Neural crest cell (in vitro differentiated cells): ENCODE measurements around the gene C1GALT1C1. TPM values are rescaled to one million over a fixed set of nuclear protein-coding genes. Genes with fewer than 3 reads are reported as not detected.

Experiments used
- DNase-seq: peaks from one replicate; pipeline ENCODE4 v3.0.0; 2021; ENCODE audit warnings: low read depth, mixed read lengths, low spot score
- H3K27ac Mint-ChIP-seq: one replicate; pipeline ENCODE4 v1.8.0; 2021; ENCODE audit warnings: mild to moderate bottlenecking, mixed read lengths; ENCODE audit not compliant: unreplicated experiment
- H3K27me3 Mint-ChIP-seq: 2 replicates; pipeline ENCODE4 v1.8.0; 2021; ENCODE audit warnings: low read depth, mild to moderate bottlenecking, mixed read lengths
- H3K36me3 Mint-ChIP-seq: 2 replicates; pipeline ENCODE4 v1.8.0; 2021; ENCODE audit warnings: low read depth, mild to moderate bottlenecking, mixed read lengths
- H3K4me1 Mint-ChIP-seq: 2 replicates; pipeline ENCODE4 v1.8.0; 2021; ENCODE audit warnings: mixed read lengths
- H3K4me3 Mint-ChIP-seq: one replicate; pipeline ENCODE4 v1.8.0; 2021; ENCODE audit warnings: mild to moderate bottlenecking, mixed read lengths
- H3K9me3 Mint-ChIP-seq: 2 replicates; pipeline ENCODE4 v1.8.0; 2021; ENCODE audit warnings: mixed read lengths
- CTCF ChIP-seq: fragments of 200-600 bp; sonication (generic); conservative IDR thresholded peaks from 2 replicates; pipeline ENCODE4 v1.5.0; 2021; ENCODE audit warnings: antibody characterized with exemption, mild to moderate bottlenecking
- long read RNA-seq: library from polyadenylated mRNA; unstranded; transcript quantifications from one replicate; pipeline ENCODE4 v2.0.0, GENCODE V29; 2020
- total RNA-seq: library from RNA; stranded (reverse); gene quantifications from 2 replicates; pipeline ENCODE4 v1.2.1, GENCODE V29; 2021

Gene C1GALT1C1
- 11.9 and 12.3 TPM in 2 replicates for total RNA-seq
- long read RNA-seq, transcript C1GALT1C1-201 (2 exons, 1,613 nt) = major isoform, 48 of 48 reads
- long read RNA-seq, partial matches to known transcripts = 0 of 48 reads
- long read RNA-seq, other reads (novel, unspliced or antisense) = 0 of 48 reads

DNA sequence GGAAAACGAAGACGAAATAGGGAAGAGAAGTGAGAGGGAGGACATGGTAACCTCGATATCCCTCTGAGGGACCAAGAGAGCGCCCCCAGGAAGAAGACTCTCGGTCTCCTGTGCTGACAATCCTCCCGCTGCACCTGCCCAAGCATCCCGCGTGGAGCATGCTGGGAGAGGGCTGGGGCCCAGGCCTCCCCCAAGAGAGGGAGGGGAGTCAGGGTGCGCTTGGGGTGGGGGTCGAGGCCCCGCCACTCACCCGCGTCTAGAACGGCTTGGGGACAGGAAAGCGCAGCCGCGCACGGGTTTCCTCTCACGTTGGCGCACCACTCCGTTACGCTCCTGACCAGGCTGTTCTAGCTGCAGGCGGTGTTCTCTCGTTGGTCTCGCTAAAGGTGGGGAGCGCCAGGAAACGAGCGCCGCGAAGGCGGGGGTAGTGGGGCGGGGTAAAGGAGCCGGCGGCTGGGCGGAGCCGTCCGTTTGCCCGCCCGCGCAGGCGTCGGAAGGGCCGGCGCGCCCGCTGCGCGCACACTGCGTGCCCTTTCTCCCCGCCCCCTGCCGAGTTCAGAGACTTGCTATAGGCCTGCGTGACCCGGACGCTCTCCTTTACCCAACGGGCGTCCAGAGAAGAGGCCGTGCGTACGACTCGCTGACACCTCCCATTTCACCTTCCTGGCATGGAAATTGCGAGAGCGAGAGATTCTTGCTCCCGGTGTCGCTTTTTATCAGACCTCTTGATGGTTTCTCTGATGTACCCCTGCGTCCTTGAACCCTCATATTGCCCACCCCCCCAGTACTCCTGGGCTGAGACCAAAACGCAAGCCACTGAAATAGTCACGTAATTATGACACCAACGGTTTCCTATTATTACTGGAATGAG lies at the start of gene C1GALT1C1:
C1GALT1C1 (minus strand) TSS at position 388 of the 871 bp plus-strand sequence. CDS start 2,888 bp downstream, outside the sequence.
- peaks cover 6% of the 10 kb centered on the region for H3K4me1 Mint-ChIP-seq
- no peak for TF ChIP-seq CTCF
- peak within 1 kb of the TSS; percentile 87 for H3K4me3 Mint-ChIP-seq
- DNase-seq = peak; percentile 73
- peak within 1 kb of the TSS; percentile 96 for H3K27ac Mint-ChIP-seq
- peaks cover 2% of the 10 kb centered on the region for H3K9me3 Mint-ChIP-seq
- no peaks in the 10 kb centered on the region for H3K27me3 Mint-ChIP-seq
- no peaks in the 10 kb centered on the region for H3K36me3 Mint-ChIP-seq

- Mint-ChIP-seq H3K27me3 (no peaks in the 10 kb centered on the region), H3K4me1 (no peaks in the 10 kb centered on the region), H3K27ac (no peak overlapping the region), H3K36me3 (no peaks in the 10 kb centered on the region), H3K4me3 (no peak overlapping the region), H3K9me3 (peaks cover 14% of the 10 kb centered on the region)
- TF ChIP-seq CTCF = no peak
- DNase-seq = no peak
Measured at GRCh38 chrX:120677004-120677652, 47.3 kb upstream of the C1GALT1C1 start.

GRCh38 chrX:120672841-120673530 lies 43.1 kb upstream of the C1GALT1C1 start:
- no peak for TF ChIP-seq CTCF
- Mint-ChIP-seq H3K4me3 (no peak overlapping the region), H3K27me3 (no peaks in the 10 kb centered on the region), H3K27ac (no peak overlapping the region), H3K9me3 (peaks cover 7% of the 10 kb centered on the region), H3K36me3 (no peaks in the 10 kb centered on the region), H3K4me1 (no peaks in the 10 kb centered on the region)
- DNase-seq = no peak

DNA sequence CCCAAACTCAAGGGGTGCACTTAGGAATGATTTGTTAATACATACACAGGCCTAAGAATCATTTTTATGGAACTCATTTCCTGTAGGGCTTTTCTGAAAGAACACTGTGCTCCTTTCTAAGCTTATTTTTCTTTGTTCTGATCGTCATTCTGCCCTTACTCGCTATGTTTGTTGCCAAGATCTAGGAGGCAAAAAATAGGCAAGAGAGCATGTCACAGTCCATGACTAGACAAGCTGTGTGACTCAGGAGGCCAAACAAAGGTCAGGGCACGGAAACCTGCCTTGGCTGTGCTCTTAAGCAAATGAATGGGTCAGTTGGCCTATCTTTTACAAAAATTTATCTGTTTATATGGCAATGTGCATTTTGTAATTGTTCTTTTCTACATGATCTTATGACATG lies 42.5 kb upstream of the C1GALT1C1 start:
- no peak overlapping the region for H3K27ac Mint-ChIP-seq
- H3K9me3 Mint-ChIP-seq = peaks cover 7% of the 10 kb centered on the region
- DNase-seq = no peak
- TF ChIP-seq CTCF = no peak
- no peaks in the 10 kb centered on the region for H3K4me1 Mint-ChIP-seq
- H3K27me3 Mint-ChIP-seq = no peaks in the 10 kb centered on the region
- H3K36me3 Mint-ChIP-seq = no peaks in the 10 kb centered on the region
- H3K4me3 Mint-ChIP-seq = no peak overlapping the region

- Mint-ChIP-seq H3K27me3 (no peaks in the 10 kb centered on the region), H3K9me3 (peaks cover 7% of the 10 kb centered on the region), H3K4me3 (no peak overlapping the region), H3K27ac (no peak overlapping the region), H3K36me3 (no peaks in the 10 kb centered on the region), H3K4me1 (no peaks in the 10 kb centered on the region)
- no peak for TF ChIP-seq CTCF
- no peak for DNase-seq
Measured at GRCh38 chrX:120671963-120672362, 42.1 kb upstream of the C1GALT1C1 start.
